ENCODE data around the gene MDFI.

MDFI gene

DNA sequence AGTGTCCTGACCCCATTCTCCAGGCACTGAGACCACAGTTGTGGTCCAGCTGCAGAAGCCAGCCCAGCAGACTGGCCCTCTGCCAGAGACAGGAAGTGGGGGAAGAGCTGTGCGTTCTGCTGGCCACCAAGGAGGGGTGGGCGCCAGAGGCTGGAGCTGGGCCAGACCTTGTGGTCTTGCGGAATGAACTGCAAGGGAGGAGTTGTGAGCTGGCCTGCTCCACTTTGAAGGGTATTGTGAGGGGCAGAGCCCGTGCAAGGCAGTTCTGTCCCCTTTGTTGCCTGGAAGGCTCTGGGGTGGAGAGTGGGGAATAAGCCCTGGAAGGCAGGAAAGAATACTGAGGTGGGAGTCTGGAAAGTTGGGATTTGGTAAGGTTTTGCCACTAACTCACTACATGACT lies 3.6 kb upstream of the MDFI start:
- no peak for DNase-seq (ENCODE audit: low spot score)

DNA sequence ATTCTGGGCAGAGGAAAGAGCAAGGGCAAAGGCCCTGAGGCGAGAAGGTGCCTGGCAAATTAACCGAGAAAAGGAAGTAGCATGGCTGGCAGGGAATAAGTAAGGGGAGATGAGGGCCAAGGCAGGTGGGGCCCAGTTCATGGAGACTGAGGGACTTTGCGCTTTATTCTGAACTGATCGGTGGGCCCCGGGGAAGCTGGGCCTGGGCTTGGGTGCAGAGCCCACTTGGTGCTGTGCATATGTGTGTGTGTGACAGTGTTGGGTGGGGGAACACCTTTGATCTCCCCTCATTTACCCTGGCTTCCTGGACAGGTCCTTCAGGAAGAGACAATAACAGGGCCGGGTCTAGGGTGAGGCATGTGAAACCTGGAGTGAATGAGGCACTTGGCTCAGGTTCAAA lies 2.9 kb upstream of the MDFI start:
- DNase-seq (ENCODE audit: low spot score), result no peak

DNA sequence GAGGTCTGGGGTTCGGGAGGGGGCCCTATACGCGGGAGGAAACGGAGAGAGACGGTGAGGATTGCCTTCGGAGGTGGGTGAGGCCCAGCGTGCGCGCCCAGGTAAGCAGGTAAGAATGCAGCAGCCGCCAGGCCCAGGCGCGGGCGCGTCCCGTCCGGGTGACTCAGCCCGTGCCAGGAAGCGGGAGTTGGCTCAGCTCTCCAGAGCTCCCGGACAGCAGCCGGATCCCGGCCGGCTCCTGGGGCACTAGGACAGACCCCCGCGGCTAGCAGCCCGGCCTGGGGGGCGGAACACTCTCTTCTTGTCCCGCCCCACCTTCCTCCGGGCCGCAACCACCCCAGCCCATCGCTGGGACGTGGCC lies 1.5 kb upstream of the MDFI start:
- DNase-seq (ENCODE audit: low spot score), result no peak

DNA sequence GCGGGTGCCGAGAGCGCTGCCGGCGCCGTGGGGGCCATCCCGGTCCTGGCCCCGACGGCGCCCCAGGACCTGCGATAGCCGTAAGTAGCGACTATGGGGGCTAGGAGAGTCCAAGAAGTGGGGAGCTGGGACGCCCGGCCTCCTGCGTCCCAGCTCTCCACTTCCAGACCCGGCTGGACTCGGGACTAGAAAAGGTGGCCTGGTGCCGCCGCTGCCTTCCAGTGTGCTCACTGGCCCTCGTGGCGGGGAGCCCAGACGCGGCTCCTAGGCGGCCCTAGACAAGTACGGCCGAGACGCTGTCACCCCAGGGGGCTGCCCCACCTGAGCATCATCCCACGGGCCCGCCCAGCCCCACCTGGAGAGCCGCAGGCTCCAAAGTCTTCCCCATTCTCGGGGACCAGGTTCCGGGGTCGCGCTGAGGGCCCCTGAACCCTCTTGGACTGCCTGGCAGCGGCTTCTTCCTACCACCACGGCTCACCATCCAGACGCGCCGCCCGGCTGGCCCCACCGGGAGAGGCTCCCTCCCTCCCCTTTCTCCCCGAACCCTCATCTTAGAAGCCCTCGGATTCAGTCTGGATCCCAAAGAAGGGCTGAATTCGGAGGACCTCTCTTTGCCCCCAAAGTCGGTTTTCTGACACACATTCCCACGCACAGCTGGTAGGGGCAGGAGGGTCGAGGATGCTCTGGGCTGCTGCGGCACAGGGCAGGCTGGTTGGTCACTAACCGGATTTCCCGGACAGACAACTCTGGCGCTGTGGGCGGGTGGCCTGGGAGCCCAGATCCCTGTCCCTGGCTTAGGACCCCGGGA lies 870 bp upstream of the MDFI start:
- DNase-seq (ENCODE audit: low spot score), result no peak

DNA sequence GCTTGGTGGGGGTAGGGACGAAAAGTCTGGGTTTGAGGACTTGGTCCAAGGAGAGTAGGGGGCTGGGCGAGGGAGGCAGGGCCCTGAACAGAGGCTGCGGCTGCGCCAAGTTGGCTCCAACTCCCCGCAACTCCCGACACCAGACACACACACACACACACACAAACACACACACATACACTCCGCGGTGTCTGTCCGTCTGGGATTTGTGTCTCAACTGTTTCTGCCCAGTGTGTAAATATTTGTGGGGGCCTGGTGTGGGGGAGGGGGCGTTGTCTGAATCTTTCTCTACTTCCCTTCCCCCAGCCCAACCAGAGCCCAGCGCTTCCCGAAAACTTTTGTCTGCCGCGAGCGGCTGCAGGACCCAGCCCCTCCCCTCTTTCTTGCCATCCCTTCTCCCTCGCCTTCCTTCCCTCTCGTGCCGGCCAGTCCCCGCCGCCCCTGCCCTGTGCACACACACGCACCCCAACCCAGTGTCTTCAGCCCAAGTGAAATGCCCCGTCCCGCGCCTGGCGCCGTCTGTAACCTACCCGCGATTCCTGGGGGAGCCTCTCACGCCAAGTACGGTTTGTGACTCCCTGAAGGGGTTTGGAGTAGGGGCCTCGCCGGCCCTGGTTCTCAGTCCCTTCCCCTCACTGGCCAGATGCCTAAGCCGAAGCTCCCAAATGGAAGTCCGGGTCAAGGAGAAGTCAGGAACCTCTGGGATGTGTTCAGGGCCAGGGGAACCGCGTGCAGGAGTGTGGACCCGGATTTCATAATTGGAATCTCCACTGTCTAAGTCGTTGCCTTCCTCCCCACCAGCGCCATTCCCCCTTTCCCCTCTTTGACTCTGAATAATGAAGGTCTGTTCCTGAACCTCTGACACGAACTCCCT lies 904 bp downstream of the MDFI start:
- DNase-seq (ENCODE audit: low spot score), result no peak

DNA sequence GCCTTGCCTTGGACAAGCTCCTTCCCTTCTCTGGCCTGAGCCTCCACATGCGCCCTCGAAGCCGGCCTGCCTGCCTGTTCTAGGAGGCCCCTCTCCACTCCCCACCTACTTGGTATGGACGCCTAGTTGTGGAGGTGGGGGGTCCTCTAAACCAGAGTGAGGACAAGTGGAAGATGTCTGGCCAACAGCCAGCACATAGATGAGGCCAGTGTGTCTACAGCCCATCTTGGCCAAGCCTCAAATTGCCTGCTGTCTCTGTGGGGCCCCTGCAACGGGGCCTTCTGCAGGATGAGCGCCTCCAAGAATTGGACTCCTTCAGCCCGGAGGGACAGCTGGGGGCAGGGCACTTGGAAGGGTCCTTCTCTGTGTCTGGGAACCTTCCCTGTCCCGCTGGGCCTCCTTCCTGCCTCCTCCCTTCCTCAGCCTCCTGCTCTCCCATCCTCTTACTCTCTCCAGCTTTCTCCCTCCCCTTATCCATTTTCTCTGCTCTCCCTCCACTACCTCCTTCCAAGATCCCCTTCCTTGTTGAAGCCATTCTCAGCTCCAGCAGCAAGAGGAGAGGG lies 1.6 kb downstream of the MDFI start:
- no peak for DNase-seq (ENCODE audit: low spot score)

DNA sequence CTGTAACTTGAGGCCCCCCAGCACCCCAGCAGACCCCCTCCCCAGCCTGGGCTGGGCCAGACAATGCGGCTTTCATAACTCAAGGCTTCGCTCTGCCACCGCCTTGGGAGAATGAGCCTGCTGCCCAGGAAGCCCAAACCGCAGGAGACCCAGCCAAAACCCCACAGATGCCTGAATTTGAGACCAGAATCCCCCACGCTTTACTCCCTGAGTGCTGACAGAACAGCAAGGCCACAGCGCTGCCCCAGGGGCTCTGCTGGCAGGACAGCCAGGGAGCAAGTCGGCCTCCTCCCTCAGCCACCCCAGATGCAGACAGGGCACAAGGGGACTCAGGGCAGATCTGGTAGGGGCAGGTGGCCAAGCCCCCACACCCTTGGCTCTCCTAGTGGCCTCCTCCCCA lies 2.2 kb downstream of the MDFI start:
- DNase-seq (ENCODE audit: low spot score), result no peak

DNA sequence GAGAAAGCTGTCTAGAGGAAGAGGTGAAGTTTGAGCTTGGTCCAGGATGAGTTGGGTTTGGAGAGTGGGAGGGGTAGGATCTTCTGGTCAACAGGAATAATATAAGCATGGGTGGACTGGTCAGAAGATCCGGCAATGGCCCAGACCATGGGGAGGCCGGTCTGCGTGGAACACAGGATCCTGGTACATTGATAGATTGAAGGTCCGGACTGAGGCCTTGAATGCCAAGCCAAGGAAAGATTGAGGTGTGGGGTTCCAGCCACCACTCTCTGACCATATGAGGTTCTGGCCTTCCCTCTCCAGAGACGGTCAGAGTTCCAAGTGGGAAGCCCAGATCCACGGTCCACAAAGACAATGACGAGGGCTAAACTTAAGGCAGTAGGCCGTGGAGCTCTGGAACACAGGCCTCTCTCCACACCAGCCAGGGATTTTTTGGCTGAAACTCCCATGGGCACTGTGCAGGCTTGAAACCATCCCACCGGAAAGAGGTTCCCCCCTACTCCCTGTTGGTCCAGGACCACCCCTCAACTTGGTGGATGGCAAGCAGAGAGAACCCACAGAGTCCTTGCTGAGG lies 3.2 kb downstream of the MDFI start:
- no peak for DNase-seq (ENCODE audit: low spot score)

DNA sequence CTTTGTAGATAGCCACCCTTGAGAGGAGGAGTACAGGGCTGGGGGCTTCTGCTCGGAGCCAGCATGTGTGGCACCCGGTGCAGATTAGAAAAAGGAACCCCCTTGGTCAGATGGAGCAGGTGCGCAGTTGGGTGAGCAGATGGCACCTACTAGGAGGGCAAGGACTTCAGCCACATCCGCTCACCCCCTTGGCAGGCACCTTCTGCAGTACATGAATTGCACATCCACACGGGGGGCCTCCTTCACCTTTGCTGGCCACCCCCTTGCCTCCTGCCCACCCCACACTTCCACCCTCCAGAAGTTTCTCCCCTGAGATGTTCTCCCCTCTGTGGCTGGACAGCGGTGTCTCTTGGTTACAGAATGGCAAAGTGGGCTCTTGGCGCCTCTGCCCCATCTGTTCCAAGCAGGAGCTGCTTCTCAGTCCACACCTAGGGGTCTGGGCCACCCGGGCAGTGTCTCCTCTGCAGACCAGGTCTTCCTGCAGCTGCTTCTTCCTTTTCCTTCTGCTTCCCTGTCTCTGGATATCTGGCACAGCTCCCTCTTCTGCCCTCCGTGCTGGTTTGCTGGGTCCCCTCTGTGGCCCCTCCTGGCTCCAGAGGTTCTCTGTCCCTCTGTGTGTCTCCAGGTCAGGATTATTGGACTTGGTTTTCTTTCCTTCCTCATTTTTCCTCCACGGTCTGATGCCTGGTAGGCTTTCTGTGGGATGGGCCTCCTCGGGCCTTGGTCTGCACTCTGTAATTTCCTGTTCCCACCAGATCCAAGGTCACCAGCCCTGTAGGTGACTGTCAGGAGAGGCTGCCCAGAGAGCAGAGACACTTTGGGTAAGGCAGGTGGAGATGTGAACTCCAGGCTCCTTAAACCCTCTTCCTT lies 4.1 kb downstream of the MDFI start:
- DNase-seq (ENCODE audit: low spot score), result no peak

DNA sequence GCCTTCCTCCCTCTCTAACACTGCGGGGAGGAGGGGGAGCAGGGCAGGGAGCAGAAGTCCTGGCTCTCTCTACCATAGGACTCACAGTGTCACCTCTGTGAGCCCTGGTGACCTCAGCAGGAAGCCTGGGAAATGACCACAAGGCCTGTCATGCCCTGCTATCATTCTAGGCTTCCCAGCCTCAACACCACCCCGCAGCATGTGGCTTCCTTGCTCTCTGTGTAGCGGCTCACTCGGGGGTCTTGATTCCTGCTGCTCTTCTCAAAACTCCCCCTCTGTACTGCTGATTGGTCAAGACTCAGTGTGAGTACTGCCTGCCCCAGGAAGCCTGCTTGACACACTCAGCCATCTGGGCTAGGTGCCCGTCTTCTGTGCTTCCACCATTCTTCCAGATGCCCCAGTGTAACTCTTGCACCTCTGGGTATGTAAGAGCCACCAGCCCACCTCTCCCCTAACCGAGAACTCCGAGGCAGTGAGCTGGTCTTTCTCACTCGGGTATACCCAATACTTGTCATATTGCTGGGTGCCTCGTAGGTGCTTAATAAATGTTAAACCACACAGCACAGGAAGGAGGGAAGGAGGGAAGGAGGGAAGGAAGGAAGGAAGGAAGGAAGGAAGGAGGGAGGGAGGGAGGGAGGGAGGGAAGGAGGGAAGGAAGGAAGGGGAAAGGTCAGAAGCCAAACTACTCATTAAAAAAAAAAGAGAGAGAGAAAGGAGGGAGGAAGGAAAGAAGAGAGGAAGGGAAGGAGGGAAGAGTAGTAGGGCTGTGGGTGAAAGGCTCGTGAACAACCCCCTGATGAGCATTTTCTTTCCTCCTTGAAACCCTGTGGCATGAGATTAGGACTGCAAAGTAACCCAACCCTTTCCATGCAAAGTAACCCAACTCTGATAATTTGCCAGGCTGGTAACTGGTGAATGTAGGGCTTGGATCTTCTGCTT lies 5.0 kb downstream of the MDFI start:
- no peak for DNase-seq (ENCODE audit: low spot score)

DNA sequence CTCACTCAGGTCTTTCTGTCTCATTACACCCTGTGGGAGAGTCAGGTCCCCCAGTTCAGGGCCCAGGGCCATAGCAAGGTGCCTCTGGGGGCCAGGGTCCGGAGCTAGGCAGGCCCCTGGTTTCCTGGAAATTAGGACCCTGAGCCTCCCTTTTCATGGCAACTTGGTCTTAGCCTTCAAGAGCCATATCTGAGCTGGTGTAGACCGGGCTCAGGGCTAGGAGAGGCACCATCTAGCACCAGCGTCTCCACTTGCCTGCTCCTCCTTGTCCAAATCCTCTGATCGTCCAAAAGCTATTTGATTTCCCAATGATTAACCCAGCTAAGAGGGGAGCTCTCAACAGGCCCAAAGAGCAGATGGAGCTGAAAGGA lies 5.6 kb downstream of the MDFI start:
- no peak for DNase-seq (ENCODE audit: low spot score)

DNA sequence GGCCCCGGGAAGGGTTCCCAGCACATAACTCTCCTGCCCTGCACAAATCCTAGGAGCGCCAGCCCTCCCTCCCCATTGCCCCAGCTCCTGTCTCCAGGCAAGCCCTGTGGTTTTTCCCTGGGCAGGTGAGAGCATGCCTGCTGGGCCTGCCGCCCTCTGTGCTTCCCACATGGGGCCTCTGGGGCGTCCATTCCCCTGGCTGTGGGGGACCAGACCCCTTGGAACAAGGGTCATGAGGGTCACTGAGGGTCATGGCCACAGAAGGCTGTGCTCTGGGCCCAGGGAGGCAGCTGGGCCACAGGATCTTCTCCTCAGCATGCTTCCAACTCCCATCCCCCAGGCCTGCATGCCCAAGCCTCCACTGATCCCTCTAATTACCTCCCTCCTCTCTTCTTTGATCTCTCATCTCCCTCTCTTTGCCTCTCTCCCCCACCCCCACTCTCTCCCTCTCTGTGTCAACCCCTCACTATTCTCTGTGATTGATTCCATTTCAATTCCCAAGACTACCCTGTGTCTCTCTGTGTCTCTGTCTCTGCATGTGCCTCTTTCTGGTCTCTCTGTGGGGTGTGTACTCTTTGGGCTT lies 6.1 kb downstream of the MDFI start:
- DNase-seq (ENCODE audit: low spot score), result no peak

DNA sequence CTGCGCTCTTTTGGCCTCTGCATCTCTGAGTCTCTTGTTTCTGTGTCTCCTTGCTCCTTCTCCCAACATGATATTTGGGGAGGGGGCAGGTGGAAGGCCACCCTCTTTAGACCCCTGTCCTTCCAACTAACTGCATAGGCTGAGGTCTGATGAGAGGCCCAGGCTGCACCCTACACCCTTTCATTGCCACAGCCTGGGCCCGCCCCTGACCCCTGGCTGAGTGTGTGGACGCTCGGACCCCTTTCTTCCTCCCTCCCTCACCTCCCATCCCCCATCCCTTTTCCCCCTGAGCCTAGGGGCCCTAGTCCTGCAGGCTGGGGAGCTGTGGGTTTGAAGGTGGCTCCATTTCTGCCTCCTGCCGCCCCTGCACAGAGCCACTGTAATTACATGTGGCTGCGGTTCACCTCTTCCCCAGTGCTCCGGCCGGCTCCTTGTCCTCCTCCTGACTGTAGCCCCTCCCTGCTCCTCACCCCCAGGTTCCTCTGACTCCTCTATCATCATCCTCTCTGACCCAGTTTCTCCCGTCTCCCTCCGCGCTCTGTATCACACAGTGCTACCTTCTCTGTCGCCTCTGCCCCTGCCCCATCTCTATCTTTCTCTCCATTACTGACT lies 6.8 kb downstream of the MDFI start:
- DNase-seq (ENCODE audit: low spot score), result no peak

DNA sequence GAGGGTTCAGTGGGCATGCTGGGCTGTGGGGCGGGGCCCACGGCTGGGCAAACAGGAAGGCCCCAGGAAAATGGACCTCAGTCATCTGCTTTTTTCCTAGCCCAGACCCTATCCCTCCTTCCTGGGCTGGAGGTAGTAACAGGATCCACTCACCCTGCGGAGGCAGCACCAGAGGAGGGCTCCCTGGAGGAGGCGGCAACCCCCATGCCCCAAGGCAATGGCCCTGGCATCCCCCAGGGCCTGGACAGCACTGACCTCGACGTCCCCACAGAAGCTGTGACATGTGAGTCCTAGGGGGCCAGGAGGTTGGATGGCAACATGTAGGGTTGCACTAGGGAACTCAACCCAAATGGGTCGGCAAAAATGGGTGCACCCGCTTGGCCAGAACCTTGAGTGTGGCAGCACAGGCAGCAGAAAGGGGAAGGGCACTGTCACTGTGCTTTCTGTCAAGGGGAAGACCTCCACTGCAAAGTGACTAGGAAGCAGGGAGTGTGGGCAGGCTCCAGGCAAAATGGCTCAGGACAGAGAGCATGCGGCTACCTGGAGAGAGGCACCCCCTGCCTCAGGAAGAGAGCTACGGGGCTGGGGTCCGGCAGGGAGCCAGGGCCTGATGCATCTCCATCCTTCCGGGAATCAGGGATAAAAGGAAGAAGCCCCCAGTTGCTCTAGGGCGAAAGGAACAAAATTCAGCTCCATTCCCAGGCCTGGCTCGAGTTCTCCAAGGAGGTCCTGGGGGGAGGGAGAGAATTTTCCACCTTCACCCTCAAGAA lies 7.9 kb downstream of the MDFI start:
- no peak for DNase-seq (ENCODE audit: low spot score)

DNA sequence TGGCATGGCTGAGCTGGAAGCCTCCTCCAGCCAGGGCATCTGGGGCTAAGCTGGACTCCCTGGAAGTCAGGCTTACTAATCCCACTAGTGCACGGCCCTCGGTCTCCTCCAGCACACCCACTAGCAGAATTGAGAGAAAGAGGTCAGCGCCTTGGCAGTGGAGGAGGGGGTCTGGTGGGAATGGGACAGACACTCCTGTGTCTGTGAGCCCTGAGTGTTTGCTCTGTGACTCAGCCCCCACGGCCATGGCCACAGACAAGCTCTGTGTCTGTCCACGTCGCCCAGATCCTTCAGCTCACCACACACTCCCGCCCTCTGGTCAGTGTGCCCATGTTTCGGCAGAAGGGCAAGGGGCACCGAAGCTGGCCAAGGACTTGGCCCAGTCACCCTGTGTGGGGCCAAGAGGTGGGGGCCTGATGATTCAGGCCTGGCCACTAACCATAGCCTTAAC lies 8.8 kb downstream of the MDFI start:
- no peak for DNase-seq (ENCODE audit: low spot score)

DNA sequence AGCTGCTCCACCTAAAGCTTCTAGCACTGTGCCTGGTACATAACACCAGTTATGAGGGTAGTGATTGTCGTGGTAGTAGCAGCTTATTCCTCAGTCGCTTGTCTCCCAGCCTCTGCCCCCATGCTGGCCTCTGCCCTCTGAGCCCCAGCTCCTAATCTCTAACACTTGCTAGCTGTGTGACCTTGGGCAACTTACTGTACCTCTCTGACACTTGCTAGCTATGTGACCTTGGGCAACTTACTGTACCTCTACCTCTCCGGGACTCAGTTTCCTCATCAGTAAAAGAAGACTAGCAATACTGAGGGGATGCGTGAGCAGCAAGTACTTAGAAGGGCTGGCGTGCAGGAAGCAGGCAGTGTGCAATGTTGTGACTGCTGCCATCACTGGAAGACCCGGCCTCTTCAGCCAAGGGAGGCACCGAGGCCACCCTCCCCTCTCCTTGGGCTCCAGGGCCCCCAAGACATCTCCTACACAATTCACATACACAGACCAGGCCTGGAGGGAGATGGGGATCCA lies 9.9 kb downstream of the MDFI start:
- no peak for DNase-seq (ENCODE audit: low spot score)

DNA sequence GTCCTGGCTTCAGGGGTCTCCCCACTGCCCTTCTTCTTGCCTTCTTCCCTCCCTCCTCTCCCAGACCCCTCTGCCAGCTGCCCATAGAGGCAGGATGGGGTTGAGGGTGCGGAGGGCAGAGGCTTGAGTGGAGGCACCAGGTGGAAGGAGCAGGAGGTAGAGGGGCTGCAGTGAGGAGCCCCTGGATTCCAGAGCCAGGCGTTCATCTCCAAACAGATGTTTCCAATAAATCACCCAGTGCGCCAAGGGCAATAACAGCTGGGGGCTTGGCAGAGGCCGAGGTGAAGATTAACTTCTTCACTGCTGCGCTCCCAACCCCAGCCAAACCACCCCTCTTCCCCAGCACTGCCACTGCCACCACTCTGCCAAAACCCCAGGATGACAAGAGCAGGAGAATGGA lies 10.7 kb downstream of the MDFI start:
- no peak for DNase-seq (ENCODE audit: low spot score)

DNA sequence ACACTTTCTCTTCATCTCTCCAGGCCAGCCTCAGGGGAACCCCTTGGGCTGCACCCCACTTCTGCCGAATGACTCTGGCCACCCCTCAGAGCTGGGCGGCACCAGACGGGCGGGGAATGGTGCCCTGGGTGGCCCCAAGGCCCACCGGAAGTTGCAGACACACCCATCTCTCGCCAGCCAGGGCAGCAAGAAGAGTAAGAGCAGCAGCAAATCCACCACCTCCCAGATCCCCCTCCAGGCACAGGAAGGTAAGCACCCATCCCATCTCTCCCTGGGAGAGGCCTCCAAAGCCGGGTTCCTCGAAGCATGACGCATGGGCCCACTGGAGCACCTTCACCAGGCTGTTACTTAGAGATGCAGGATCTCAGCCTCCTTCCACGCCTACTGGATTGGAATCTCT lies 11.3 kb downstream of the MDFI start:
- no peak for DNase-seq (ENCODE audit: low spot score)

DNA sequence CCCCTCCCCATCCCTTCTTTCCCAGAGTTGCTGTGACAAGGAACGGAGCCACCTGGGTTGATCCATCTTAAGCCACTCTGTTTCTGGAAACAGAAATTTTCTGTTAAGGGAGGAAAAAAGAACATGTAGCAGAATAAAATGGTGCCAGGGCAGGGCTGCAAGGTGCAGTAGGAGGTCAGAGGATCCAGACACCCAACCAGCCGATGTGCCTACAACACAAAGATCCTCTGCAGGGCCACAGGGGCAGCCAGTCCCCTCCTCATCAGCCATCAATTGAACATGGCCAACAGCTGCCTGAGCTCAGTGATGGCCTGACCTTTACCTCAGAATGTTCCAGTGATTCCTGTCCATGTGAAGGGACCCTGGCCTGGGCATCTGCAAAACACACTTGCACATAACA lies 11.9 kb downstream of the MDFI start:
- no peak for DNase-seq (ENCODE audit: low spot score)
